Mesodermal cell (in vitro differentiated cells): ENCODE measurements around the gene NFKB1.
"Not testable (repeated sequence)": the region's sequence is repeated elsewhere in the genome, so short reads cannot be mapped to it uniquely, and the experiment has no call there.

Source experiments
- H3K27ac ChIP-seq: 2 replicates; pipeline ENCODE4 v1.7.0; 2013; ENCODE audit warnings: mild to moderate bottlenecking, low read depth, low read length, moderate library complexity; ENCODE audit not compliant: severe bottlenecking
- H3K36me3 ChIP-seq: 2 replicates; pipeline ENCODE4 v1.7.1; 2013; ENCODE audit warnings: mild to moderate bottlenecking, low read length, moderate library complexity; ENCODE audit not compliant: control insufficient read depth, insufficient read depth
- H3K4me1 ChIP-seq: one replicate; pipeline ENCODE4 v1.7.1; 2013; ENCODE audit warnings: mild to moderate bottlenecking, low read length; ENCODE audit not compliant: insufficient read depth, control insufficient read depth, poor library complexity, severe bottlenecking
- H3K4me3 ChIP-seq: 2 replicates; pipeline ENCODE4 v1.7.0; 2013; ENCODE audit warnings: low read length, control low read depth, mild to moderate bottlenecking; ENCODE audit not compliant: insufficient read depth, poor library complexity, severe bottlenecking; ENCODE audit errors: extremely low read depth
- H3K9me3 ChIP-seq: 2 replicates; pipeline ENCODE4 v1.7.1; 2013; ENCODE audit warnings: mild to moderate bottlenecking, low read length, moderate library complexity; ENCODE audit not compliant: control insufficient read depth
- WGBS, 2 experiments: methylation state at CpG; one replicate each; pipeline ENCODE4 v1.1.5; 2013; ENCODE audit warnings: missing lambda C conversion rate in 2 of 2; ENCODE audit not compliant: insufficient coverage in 2 of 2; 5-methylcytosine and 5-hydroxymethylcytosine counted together

Gene NFKB1

DNA sequence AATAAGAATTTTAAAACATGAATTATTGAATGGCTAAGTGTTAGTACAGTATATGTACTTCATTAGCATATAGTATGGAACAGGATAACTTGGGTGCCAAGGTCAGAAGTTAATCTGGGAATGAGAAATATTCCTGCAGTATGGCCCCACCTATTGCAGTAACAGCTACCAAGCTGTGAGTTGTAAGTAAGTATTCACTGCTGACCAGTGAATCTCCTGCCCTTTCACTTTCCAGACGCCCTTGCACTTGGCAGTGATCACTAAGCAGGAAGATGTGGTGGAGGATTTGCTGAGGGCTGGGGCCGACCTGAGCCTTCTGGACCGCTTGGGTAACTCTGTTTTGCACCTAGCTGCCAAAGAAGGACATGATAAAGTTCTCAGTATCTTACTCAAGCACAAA, 105.1 kb downstream of the NFKB1 start:
- Histone ChIP-seq H3K36me3 (peaks cover 58% of the 10 kb centered on the region), H3K9me3 (no peaks in the 10 kb centered on the region), H3K4me1 (peaks cover 6% of the 10 kb centered on the region), H3K4me3 (no peak overlapping the region), H3K27ac (no peak overlapping the region)
- 85 to 100% methylated on average over 1 to 2 of the region's 3 CpGs for WGBS, 2 experiments

DNA sequence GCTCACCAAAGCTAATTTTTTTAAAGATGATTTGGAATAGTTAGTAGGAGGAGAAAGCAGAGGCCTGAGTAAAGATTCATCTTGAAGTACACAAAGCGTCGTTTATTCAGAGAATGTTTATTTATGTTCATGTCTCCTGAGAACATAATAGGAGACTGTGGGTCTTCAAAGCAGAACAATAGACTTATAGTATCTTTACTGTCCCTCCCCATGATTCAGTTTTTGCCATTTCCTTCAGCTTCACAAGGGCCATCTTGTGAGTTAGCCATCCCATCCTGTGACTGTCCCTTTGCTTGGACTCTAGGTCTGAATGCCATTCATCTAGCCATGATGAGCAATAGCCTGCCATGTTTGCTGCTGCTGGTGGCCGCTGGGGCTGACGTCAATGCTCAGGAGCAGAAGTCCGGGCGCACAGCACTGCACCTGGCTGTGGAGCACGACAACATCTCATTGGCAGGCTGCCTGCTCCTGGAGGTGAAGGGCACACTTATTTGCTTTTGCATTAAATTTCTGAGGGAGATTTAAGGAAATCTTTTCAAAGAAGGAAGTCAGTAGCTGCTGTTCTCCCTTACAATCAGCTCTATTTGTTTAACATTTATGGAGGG, 105.8 kb downstream of the NFKB1 start:
- WGBS, 2 experiments, result 98 to 100% methylated on average over 5 of the region's 7 CpGs
- peaks cover 6% of the 10 kb centered on the region for H3K4me1 ChIP-seq
- H3K4me3 ChIP-seq, result no peak overlapping the region
- no peaks in the 10 kb centered on the region for H3K9me3 ChIP-seq
- H3K27ac ChIP-seq, result no peak overlapping the region
- H3K36me3 ChIP-seq, result peaks cover 58% of the 10 kb centered on the region

DNA sequence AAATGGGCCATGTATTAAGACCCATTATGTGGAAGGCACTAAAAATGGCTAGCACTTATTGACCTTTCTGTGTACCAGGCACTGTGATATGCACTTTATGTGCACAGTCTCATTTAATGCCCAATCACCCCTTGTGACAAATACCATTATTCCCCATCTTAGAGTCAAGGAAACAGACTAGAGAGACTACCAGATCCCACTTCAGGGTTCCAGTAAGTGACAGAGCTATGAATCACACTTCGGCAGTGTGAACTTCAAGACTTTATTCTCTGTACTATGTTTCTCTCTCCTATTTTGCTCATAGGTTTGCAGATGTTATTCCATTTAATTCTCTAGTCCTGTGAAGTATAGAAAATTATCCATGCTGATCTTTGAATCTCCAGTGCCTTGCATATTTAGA, 107.0 kb downstream of the NFKB1 start:
- H3K4me3 ChIP-seq, result no peak overlapping the region
- H3K9me3 ChIP-seq, result no peaks in the 10 kb centered on the region
- H3K27ac ChIP-seq, result no peak overlapping the region
- peaks cover 68% of the 10 kb centered on the region for H3K36me3 ChIP-seq
- 100% methylated on average over 1 of the region's 1 CpG; no CpG with 5 or more reads in 1 of the 2 experiments for WGBS, 2 experiments
- peaks cover 6% of the 10 kb centered on the region for H3K4me1 ChIP-seq

DNA sequence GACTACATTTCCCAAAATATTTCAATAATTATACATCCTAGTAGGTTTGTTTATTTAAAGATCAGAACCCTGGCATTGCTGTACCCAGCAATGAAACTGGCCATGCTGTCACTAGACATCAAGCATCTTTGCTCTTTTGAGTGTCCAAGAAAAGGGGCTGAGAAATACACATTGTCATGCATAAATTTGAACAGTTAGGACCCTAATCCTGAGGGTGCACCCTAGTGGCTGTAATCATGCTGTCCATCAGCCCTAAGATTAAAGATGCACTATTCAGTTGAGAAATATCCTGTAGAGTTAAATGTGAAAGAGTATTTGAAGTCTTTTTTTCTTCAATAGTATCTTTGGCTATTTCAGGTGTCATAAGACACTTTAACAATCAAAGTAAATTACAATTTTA, 108.8 kb downstream of the NFKB1 start:
- H3K9me3 ChIP-seq, result no peaks in the 10 kb centered on the region
- peaks cover 13% of the 10 kb centered on the region for H3K4me1 ChIP-seq
- peaks cover 72% of the 10 kb centered on the region for H3K36me3 ChIP-seq
- no peak overlapping the region for H3K27ac ChIP-seq
- H3K4me3 ChIP-seq, result no peak overlapping the region

DNA sequence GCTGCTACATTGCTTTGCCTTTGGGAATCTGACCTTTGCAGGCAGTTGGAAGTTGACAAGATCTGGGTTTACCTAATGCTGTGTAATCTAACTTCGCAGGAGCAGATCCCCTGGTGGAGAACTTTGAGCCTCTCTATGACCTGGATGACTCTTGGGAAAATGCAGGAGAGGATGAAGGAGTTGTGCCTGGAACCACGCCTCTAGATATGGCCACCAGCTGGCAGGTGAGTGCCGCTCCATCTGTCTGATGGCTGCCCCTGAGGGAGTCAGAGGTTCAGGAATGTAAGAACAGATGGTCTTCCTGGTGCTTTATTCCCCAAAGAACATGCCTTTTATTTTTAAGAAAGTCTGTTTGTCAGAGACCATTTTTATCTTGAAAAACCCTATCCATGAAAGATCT, 109.3 kb downstream of the NFKB1 start:
- Histone ChIP-seq H3K9me3 (no peaks in the 10 kb centered on the region), H3K4me3 (no peak overlapping the region), H3K4me1 (peaks cover 13% of the 10 kb centered on the region), H3K27ac (no peak overlapping the region), H3K36me3 (peaks cover 75% of the 10 kb centered on the region)
- 86 to 90% methylated on average over 2 to 3 of the region's 3 CpGs for WGBS, 2 experiments

DNA sequence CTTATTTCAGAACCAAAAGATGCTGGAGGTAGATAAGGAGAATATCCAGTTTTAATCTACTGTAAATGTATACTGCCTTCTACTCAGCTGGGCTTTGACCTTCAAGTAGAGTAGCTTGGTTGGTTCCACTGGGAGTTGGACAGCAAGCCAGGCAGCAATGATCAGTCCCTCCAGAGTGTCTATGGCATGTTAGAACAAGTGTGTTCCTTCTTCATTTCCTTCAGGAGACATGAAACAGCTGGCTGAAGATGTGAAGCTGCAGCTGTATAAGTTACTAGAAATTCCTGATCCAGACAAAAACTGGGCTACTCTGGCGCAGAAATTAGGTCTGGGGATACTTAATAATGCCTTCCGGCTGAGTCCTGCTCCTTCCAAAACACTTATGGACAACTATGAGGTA, 111.1 kb downstream of the NFKB1 start:
- Histone ChIP-seq H3K9me3 (no peaks in the 10 kb centered on the region), H3K36me3 (peaks cover 76% of the 10 kb centered on the region), H3K27ac (no peak overlapping the region), H3K4me3 (no peak overlapping the region), H3K4me1 (peaks cover 12% of the 10 kb centered on the region)
- WGBS, 2 experiments, result 89 to 100% methylated on average over 2 of the region's 2 CpGs

DNA sequence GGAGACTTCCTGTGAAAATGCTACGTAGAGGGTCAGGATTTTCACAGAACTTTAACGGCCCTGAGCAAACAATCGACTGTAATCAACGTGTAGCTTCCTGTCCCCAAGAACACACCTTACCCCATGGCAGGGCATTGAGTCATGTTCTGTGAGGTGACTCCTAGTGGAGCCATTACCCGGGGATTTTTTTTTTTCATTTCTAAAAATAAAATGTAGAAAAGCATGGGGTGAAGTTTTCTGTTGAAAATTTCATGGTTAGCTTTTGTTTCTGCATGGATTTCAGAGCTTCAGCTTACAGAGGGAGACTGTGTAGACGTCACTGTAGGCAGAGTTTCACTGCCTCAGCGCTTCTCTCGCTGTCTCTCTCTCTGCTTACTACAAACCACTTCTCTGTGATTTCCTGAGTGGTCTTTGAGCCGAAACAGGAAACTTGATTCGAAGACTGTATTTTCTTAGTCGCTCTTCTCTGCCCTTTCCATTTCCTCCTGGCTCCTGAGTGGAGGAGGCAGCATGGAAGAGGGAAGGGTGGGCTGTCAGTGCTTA, 111.7 kb downstream of the NFKB1 start:
- WGBS, 2 experiments, result 87 to 92% methylated on average over 7 to 9 of the region's 11 CpGs
- Histone ChIP-seq H3K4me1 (peaks cover 7% of the 10 kb centered on the region), H3K9me3 (no peaks in the 10 kb centered on the region), H3K4me3 (no peak overlapping the region), H3K36me3 (peaks cover 74% of the 10 kb centered on the region), H3K27ac (peak overlapping the region; percentile 10)

DNA sequence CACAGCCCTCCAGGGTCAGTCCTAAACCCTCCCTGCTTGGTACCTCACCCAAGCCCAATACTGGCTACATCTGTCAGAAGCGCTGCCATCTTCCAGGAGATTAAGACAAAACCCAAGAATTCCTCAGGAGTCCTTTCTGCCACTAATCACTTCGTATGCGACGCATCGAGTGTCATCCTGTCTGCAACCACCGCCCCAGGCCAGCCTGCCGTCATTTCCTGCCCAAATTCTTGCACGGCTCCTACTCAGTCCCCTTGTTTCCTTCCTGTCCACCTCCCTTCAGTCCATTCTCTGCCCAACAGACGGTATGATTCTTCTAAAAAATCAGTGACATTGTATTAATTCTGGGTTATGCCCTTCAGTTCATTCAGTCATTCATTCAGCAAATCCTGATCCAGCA, 113.6 kb downstream of the NFKB1 start:
- 86 to 93% methylated on average over 8 of the region's 9 CpGs for WGBS, 2 experiments
- H3K9me3 ChIP-seq, result no peaks in the 10 kb centered on the region
- no peak overlapping the region for H3K4me3 ChIP-seq
- peaks cover 67% of the 10 kb centered on the region for H3K36me3 ChIP-seq
- peaks cover 7% of the 10 kb centered on the region for H3K4me1 ChIP-seq
- H3K27ac ChIP-seq, result no peak overlapping the region

DNA sequence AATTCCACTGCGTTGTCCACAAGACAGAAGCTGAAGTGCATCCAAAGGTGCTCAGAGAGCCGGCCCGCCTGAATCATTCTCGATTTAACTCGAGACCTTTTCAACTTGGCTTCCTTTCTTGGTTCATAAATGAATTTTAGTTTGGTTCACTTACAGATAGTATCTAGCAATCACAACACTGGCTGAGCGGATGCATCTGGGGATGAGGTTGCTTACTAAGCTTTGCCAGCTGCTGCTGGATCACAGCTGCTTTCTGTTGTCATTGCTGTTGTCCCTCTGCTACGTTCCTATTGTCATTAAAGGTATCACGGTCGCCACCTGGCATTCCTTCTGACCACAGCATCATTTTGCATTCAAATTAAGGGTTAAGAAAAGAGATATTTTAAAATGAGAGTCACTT, 115.5 kb downstream of the NFKB1 start:
- Histone ChIP-seq H3K9me3 (no peaks in the 10 kb centered on the region), H3K36me3 (peaks cover 49% of the 10 kb centered on the region), H3K27ac (no peak overlapping the region), H3K4me3 (no peak overlapping the region), H3K4me1 (peaks cover 21% of the 10 kb centered on the region)
- WGBS, 2 experiments, result 87 to 96% methylated on average over 5 to 6 of the region's 9 CpGs

DNA sequence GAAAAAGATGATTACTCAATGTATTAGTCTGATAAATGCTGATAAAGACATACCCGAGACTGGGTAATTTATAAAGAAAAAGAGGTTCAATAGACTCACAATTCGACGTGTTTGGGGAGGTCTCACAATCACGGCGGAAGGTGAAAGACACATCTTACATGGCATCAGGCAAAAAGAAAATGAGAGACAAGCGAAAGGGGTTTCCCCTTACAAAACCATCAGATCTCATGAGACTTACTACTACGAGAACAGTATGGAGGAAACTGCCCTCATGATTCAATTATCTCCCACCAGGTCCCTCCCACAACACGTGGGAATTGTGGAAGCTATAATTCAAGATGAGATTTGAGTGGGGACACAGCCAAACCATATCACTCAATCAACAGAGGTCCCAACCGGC, 117.9 kb downstream of the NFKB1 start:
- not testable (repeated sequence) for H3K9me3 ChIP-seq, H3K27ac ChIP-seq, H3K4me3 ChIP-seq
- 84 to 98% methylated on average over 4 to 6 of the region's 9 CpGs for WGBS, 2 experiments
- Histone ChIP-seq H3K4me1 (peaks cover 24% of the 10 kb centered on the region), H3K36me3 (peaks cover 25% of the 10 kb centered on the region)

DNA sequence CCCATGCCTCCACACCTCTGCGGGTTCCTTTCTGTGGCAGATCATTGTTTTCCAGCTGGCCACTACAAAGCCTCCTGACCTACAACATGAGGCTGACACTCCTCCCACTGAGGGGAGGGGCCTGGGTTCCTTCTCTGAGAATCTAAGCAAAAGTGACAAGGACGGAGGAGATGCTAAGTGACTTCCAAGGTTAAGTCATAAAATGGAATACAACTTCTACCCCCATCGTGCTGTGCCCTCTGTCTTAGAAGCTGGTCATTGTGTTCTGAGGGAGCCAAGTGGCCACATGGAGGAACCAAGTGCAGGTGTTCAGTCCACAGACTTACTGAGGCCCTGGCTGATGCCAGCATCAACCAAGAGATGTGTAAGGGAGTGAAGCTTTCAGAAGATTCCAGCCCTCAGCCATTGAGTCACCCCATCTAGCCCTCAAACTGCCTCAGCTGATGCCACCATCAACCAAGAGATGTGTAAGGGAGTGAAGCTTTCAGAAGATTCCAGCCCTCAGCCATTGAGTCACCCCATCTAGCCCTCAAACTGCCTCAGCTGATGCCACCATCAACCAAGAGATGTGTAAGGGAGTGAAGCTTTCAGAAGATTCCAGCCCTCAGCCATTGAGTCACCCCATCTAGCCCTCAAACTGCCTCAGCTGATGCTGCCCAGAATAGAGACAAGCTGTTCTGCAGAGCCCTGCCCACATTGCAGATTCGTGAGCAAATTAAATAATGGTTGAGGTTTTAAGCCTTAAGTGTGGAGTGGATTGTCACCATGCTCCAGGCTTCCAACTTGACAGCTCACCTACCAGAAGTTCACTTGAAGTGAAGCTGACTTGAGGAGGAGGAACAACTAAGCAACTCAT, 118.8 kb downstream of the NFKB1 start:
- Histone ChIP-seq H3K4me1 (peaks cover 17% of the 10 kb centered on the region), H3K36me3 (peaks cover 15% of the 10 kb centered on the region)
- not testable (repeated sequence) for H3K4me3 ChIP-seq, H3K9me3 ChIP-seq, H3K27ac ChIP-seq
- 75 to 87% methylated on average over 1 to 3 of the region's 4 CpGs for WGBS, 2 experiments
